Uterus (tissue), 4 donors: ENCODE results near the gene SLC5A9. TPM values are rescaled to one million over a fixed set of nuclear protein-coding genes. Genes with fewer than 3 reads are reported as not detected.

Experiments
- DNase-seq, 2 donors: peaks; one replicate each; pipeline ENCODE4 v3.0.0-alpha.2; 2019 to 2020
- H3K27ac ChIP-seq, 2 donors: fragments of 200-600 bp; sonication (generic); 1 replicate in 1 of 2; 2 replicates in 1 of 2; pipeline ENCODE4 v1.5.1; 2016 to 2018
- H3K27me3 ChIP-seq, 2 donors: fragments of 200-600 bp; sonication (generic); one replicate each; pipeline ENCODE4 v1.5.1; 2018 to 2019; ENCODE audit warnings: control low read depth in 1 of 2
- H3K36me3 ChIP-seq, 2 donors: fragments of 200-600 bp; sonication (generic); one replicate each; pipeline ENCODE4 v1.5.1; 2019; ENCODE audit warnings: control low read depth in 1 of 2
- H3K4me1 ChIP-seq, 2 donors: fragments of 200-600 bp; sonication (generic); one replicate each; pipeline ENCODE4 v1.5.1; 2018 to 2019; ENCODE audit warnings: control low read depth in 1 of 2
- H3K4me3 ChIP-seq, 2 donors: fragments of 200-600 bp; sonication (generic); 1 replicate in 1 of 2; 2 replicates in 1 of 2; pipeline ENCODE4 v1.5.1; 2018 to 2019; ENCODE audit warnings: mild to moderate bottlenecking in 1 of 2
- H3K9me3 ChIP-seq, 2 donors: fragments of 200-600 bp; sonication (generic); one replicate each; pipeline ENCODE4 v1.5.1; 2019; ENCODE audit warnings: control low read depth in 1 of 2
- CTCF ChIP-seq, 4 experiments: fragments of 200-600 bp in 2 of 4; fragments of 450-650 bp in 2 of 4; sonication (generic) in 2 of 4; IDR thresholded peaks; one replicate each; pipeline ENCODE4 v1.5.1; 2016 to 2019; ENCODE audit warnings: antibody characterized with exemption in 4 of 4, mild to moderate bottlenecking in 2 of 4, moderate library complexity in 1 of 4
- POLR2A ChIP-seq, 2 donors: fragments of 450-650 bp; IDR thresholded peaks; one replicate each; pipeline ENCODE4 v1.6.1; 2016; ENCODE audit warnings: antibody characterized with exemption in 2 of 2, mild to moderate bottlenecking in 1 of 2, moderate library complexity in 1 of 2
- intact Hi-C: fragments of 100-400 bp; cut with DNase I; formaldehyde crosslinking; loops from one replicate; pipeline ENCODE4 v1.15.1; 2023; ENCODE audit warnings: low total_unique reads
- total RNA-seq, 4 donors: library from RNA; depleted of rRNA in 3 of 4; stranded (reverse); fragments of >200 nt in 3 of 4; gene quantifications; one replicate each; pipeline versions ENCODE4 v1.1.0 to v1.2.4, GENCODE V29; 2014 to 2023
- donor health status: DM: yes; HTN: yes; CAD: no.

SLC5A9 gene
- total RNA-seq, 4 donors from 2014 or later = 0.21 to 0.82 TPM; not detected in 2

- no peak for TF ChIP-seq CTCF (IDR thresholded peaks at IDR 0.05)
- TF ChIP-seq POLR2A (IDR thresholded peaks at IDR 0.05) = no peak
- Histone ChIP-seq H3K9me3 (no peaks in the 10 kb centered on the region), H3K36me3 (no peaks in the 10 kb centered on the region), H3K4me3 (no peak overlapping the region), H3K4me1 (no peaks in the 10 kb centered on the region), H3K27ac (peak overlapping the region in 1 of 2 donors; percentile 63), H3K27me3 (no peaks in the 10 kb centered on the region)
- peak in 1 of 2 donors; percentile 34 for DNase-seq
- intact Hi-C loops = no loop called here
Observed at GRCh38 chr1:48214820-48215219, 7.7 kb upstream of the SLC5A9 start.

GRCh38 chr1:48215222-48215621, 7.3 kb upstream of the SLC5A9 start:
- Histone ChIP-seq H3K4me1 (no peaks in the 10 kb centered on the region), H3K27me3 (no peaks in the 10 kb centered on the region), H3K4me3 (no peak overlapping the region), H3K36me3 (no peaks in the 10 kb centered on the region), H3K27ac (peak overlapping the region in 1 of 2 donors; percentile 63), H3K9me3 (no peaks in the 10 kb centered on the region)
- TF ChIP-seq POLR2A (IDR thresholded peaks at IDR 0.05) = no peak
- TF ChIP-seq CTCF (IDR thresholded peaks at IDR 0.05) = no peak
- intact Hi-C loops = no loop called here
- DNase-seq = no peak

GRCh38 chr1:48215889-48216288, 6.6 kb upstream of the SLC5A9 start:
- no peak for TF ChIP-seq POLR2A (IDR thresholded peaks at IDR 0.05)
- no peak for TF ChIP-seq CTCF (IDR thresholded peaks at IDR 0.05)
- H3K9me3 ChIP-seq = no peaks in the 10 kb centered on the region

GRCh38 chr1:48216313-48216712, 6.2 kb upstream of the SLC5A9 start:
- no peak for DNase-seq
- H3K36me3 ChIP-seq = no peaks in the 10 kb centered on the region
- no peaks in the 10 kb centered on the region for H3K27me3 ChIP-seq
- H3K9me3 ChIP-seq = no peaks in the 10 kb centered on the region
- intact Hi-C loops = no loop called here
- H3K4me3 ChIP-seq = no peak overlapping the region
- no peaks in the 10 kb centered on the region for H3K4me1 ChIP-seq
- TF ChIP-seq POLR2A (IDR thresholded peaks at IDR 0.05) = no peak
- no peak for TF ChIP-seq CTCF (IDR thresholded peaks at IDR 0.05)
- H3K27ac ChIP-seq = no peak overlapping the region

More at GRCh38 chr1:48215889-48216288, 6.6 kb upstream of the SLC5A9 start:
- intact Hi-C loops = no loop called here
- Histone ChIP-seq H3K4me3 (no peak overlapping the region), H3K36me3 (no peaks in the 10 kb centered on the region), H3K4me1 (no peaks in the 10 kb centered on the region), H3K27ac (no peak overlapping the region), H3K27me3 (no peaks in the 10 kb centered on the region)
- DNase-seq = no peak

GRCh38 chr1:48216941-48217340, 5.6 kb upstream of the SLC5A9 start:
- no peaks in the 10 kb centered on the region for H3K4me1 ChIP-seq
- H3K36me3 ChIP-seq = no peaks in the 10 kb centered on the region
- H3K27ac ChIP-seq = no peak overlapping the region
- no peak for DNase-seq
- intact Hi-C loops = no loop called here
- no peaks in the 10 kb centered on the region for H3K9me3 ChIP-seq
- no peaks in the 10 kb centered on the region for H3K27me3 ChIP-seq
- TF ChIP-seq POLR2A (IDR thresholded peaks at IDR 0.05) (no peak), CTCF (IDR thresholded peaks at IDR 0.05) (no peak)
- no peak overlapping the region for H3K4me3 ChIP-seq
